Measurements from ENCODE around the gene CENPL. TPM values are rescaled to one million over a fixed set of nuclear protein-coding genes. Genes with fewer than 3 reads are reported as not detected.
A peak's percentile ranks its signal among the peaks of the same experiment; 100 is the strongest.

The CENPL gene
- total and polyA plus RNA-seq, 2 of the 4 experiments (the other 2 are of a cell fraction) = 6.3 to 21.1 TPM

- in situ Hi-C loops (cut with MboI; ENCODE audit: low sequenced_read_pairs) = no loop called here
- intact Hi-C loops (cut with micrococcal nuclease) = no loop called here
- H3K4me2 ChIP-seq (ENCODE audit: low read depth, low read length) = peak overlapping the region; percentile 9; the same call in 1 of the 2 replicates
- H3K14ac ChIP-seq (replicated peaks; ENCODE audit: low read depth, low read length) = no peak overlapping the region
- H4K5ac ChIP-seq (ENCODE audit: low read depth, low read length) = no peak overlapping the region
- no peak overlapping the region for H2BK15ac ChIP-seq (ENCODE audit: low read depth, low read length)
- H4K20me1 ChIP-seq (ENCODE audit: insufficient read depth, low read length) = peaks cover 68% of the 10 kb centered on the region
- ChIA-PET CTCF (no interaction called here), POLR2A (ENCODE audit: unreplicated experiment) (no interaction called here)
- H3K9me3 ChIP-seq (ENCODE audit: control insufficient read depth, insufficient read depth, low read length) = no peaks in the 10 kb centered on the region
- no peak overlapping the region; the same call in 1 of the 2 replicates for H3K9ac ChIP-seq (ENCODE audit: low read depth, low read length)
- H3K4me3 ChIP-seq (ENCODE audit: insufficient read depth, low read depth, low read length) = no peak overlapping the region
- peak; percentile 46 for DNase-seq
- WGBS, 2 experiments (ENCODE audit: extremely low coverage in 2 of 2, insufficient read length in 1 of 2) = no CpG with 5 or more reads among the region's 5 CpGs
- H3K4ac ChIP-seq (ENCODE audit: low read depth, low read length) = no peak overlapping the region
- H3K56ac ChIP-seq (ENCODE audit: extremely low read depth, insufficient read depth, low read length) = no peak overlapping the region
- no peak overlapping the region for H2AK5ac ChIP-seq (ENCODE audit: low read depth, low read length)
- peaks cover 9 to 44% of the 10 kb centered on the region in 2 experiments; a peak in 3 of 4 replicates for H3K79me1 ChIP-seq (ENCODE audit: low read depth in 1 of 2, low read length in 2 of 2)
- no peak overlapping the region for H3K27ac ChIP-seq (ENCODE audit: insufficient read depth, low read length)
- no TSS peak for BruUV-seq (replicated peaks)
- H3K27me3 ChIP-seq (ENCODE audit: control insufficient read depth, insufficient read depth, low read length) = no peaks in the 10 kb centered on the region
- no peak overlapping the region for H2BK5ac ChIP-seq (ENCODE audit: low read depth, low read length, poor library complexity, severe bottlenecking)
- no peaks in the 10 kb centered on the region for H3K4me1 ChIP-seq (ENCODE audit: control insufficient read depth, insufficient read depth, low read length)
- TF ChIP-seq POLR2A (IDR thresholded peaks at IDR 0.05; ENCODE audit: low read depth, low read length) (no peak), FOS (IDR thresholded peaks at IDR 0.05; ENCODE audit: low read depth, low read length) (no peak), BHLHE40 (IDR thresholded peaks at IDR 0.05; ENCODE audit: low read depth, low read length) (no peak), ELK1 (IDR thresholded peaks at IDR 0.05; ENCODE audit: borderline replicate concordance, low read depth, low read length) (no peak), USF2 (IDR thresholded peaks at IDR 0.05; ENCODE audit: low read depth, low read length) (no peak), NFE2L2 (IDR thresholded peaks at IDR 0.05; ENCODE audit: low read depth, low read length) (no peak), CHD1 (IDR thresholded peaks at IDR 0.05; ENCODE audit: low read depth, low read length) (no peak), RFX5 (IDR thresholded peaks at IDR 0.05; ENCODE audit: low read depth, low read length) (no peak), MXI1 (IDR thresholded peaks at IDR 0.05; ENCODE audit: borderline replicate concordance, low read depth, low read length) (no peak), SMC3 (IDR thresholded peaks at IDR 0.05; ENCODE audit: low read depth, low read length) (no peak), MAFK (IDR thresholded peaks at IDR 0.05; ENCODE audit: low read depth, low read length) (no peak), RAD21 (IDR thresholded peaks at IDR 0.05; ENCODE audit: low read length) (no peak), RCOR1 (IDR thresholded peaks at IDR 0.05; ENCODE audit: insufficient replicate concordance, low read length) (no peak)
- H3K36me3 ChIP-seq (ENCODE audit: control insufficient read depth, insufficient read depth, low read length) = peaks cover 41% of the 10 kb centered on the region
- H3K18ac ChIP-seq (ENCODE audit: low read depth, low read length) = no peak overlapping the region
- dilution Hi-C loops (cut with HindIII; ENCODE audit: low sequenced_read_pairs, unreplicated experiment) = no loop called here
- no peak overlapping the region for H2AFZ ChIP-seq (replicated peaks; ENCODE audit: low read length, poor library complexity)
- no peak overlapping the region for H4K91ac ChIP-seq (ENCODE audit: insufficient read depth, low read depth, low read length)
- ATAC-seq (ENCODE audit: low read depth) = no peak
- H2BK120ac ChIP-seq (ENCODE audit: low read depth, low read length) = no peak overlapping the region
- no peak overlapping the region for H2AK9ac ChIP-seq (replicated peaks; ENCODE audit: low read depth, low read length, poor library complexity)
- H3K23ac ChIP-seq (ENCODE audit: low read depth, low read length) = peak overlapping the region; percentile 47; the same call in 1 of the 2 replicates
- no peak overlapping the region for H4K8ac ChIP-seq (ENCODE audit: low read depth in 2 of 2, low read length in 2 of 2)
- no peaks in the 10 kb centered on the region for H3K9me1 ChIP-seq (ENCODE audit: insufficient read depth, low read length)
- no peak overlapping the region for H2BK20ac ChIP-seq (ENCODE audit: low read depth, low read length)
These were observed 39.6 kb upstream of the CENPL start for GRCh38 chr1:173864179-173864867.
